Lung (tissue), 12 donors: ENCODE results near the gene ARHGEF38. TPM values are rescaled to one million over a fixed set of nuclear protein-coding genes. Genes with fewer than 3 reads are reported as not detected.

Source experiments
- ATAC-seq: fragments of 200-7000 bp; cut with Tn5 transposase; one replicate; pipeline ENCODE4 v1.9.1; 2020; ENCODE audit warnings: moderate number of reproducible peaks; ENCODE audit not compliant: insufficient read depth, low FRiP score
- DNase-seq, 3 donors: peaks; one replicate each; pipeline ENCODE4 v3.0.0-alpha.2; 2013 to 2017
- H3K27ac ChIP-seq, 2 donors: one replicate each; pipeline ENCODE4 v1.5.1; 2013; ENCODE audit warnings: mild to moderate bottlenecking in 2 of 2, moderate library complexity in 2 of 2, control low read depth in 1 of 2, inconsistent platforms in 1 of 2, low read depth in 1 of 2, low read length in 1 of 2
- H3K27me3 ChIP-seq, 3 donors: one replicate each; pipeline ENCODE4 v1.5.1; 2013; ENCODE audit warnings: low read length in 2 of 3; ENCODE audit not compliant: control insufficient read depth in 3 of 3, insufficient read depth in 3 of 3
- H3K36me3 ChIP-seq, 4 donors: one replicate each; pipeline ENCODE4 v1.5.1; 2013; ENCODE audit warnings: low read length in 4 of 4, mild to moderate bottlenecking in 1 of 4, moderate library complexity in 1 of 4; ENCODE audit not compliant: control insufficient read depth in 4 of 4, insufficient read depth in 4 of 4
- H3K4me1 ChIP-seq, 5 donors: one replicate each; pipeline ENCODE4 v1.5.1; 2013; ENCODE audit warnings: low read length in 5 of 5, mild to moderate bottlenecking in 2 of 5, moderate library complexity in 1 of 5; ENCODE audit not compliant: control insufficient read depth in 5 of 5, insufficient read depth in 5 of 5
- H3K4me3 ChIP-seq: one replicate; pipeline ENCODE4 v1.5.1; 2013; ENCODE audit warnings: mild to moderate bottlenecking, control low read depth, moderate library complexity
- H3K9ac ChIP-seq, 2 donors: one replicate each; pipeline ENCODE4 v1.5.1; 2013; ENCODE audit warnings: low read length in 2 of 2, control low read depth in 1 of 2; ENCODE audit not compliant: insufficient read depth in 1 of 2
- H3K9me3 ChIP-seq, 4 donors: one replicate each; pipeline ENCODE4 v1.5.1; 2013; ENCODE audit warnings: low read length in 3 of 4, mild to moderate bottlenecking in 1 of 4, moderate library complexity in 1 of 4; ENCODE audit not compliant: control insufficient read depth in 4 of 4, insufficient read depth in 3 of 4
- CTCF ChIP-seq: IDR thresholded peaks from 2 replicates; pipeline ENCODE4 v1.5.1; 2012; ENCODE audit warnings: mild to moderate bottlenecking; ENCODE audit errors: control extremely low read depth, extremely low read depth
- WGBS, 2 donors: extraction: QIAGEN DNeasy Blood & Tissue Kit; methylation state at CpG; one replicate each; pipeline ENCODE4 v1.1.7; 2013; 5-methylcytosine and 5-hydroxymethylcytosine counted together
- polyA plus RNA-seq, 2 donors: library from polyadenylated mRNA; stranded (reverse); fragments of 200-250 nt; gene quantifications; one replicate each; pipeline ENCODE4 v1.2.1, GENCODE V29; 2013
- total RNA-seq, 2 donors: library from RNA; depleted of rRNA in 1 of 2; stranded (reverse); fragments of >200 nt in 1 of 2; gene quantifications; one replicate each; pipeline ENCODE4 v1.2.1, GENCODE V29; 2014 to 2021
- donor health status: control.
- donor health status: control.
- donor health status: Bipolar disorder and iron deficiency.
- donor health status: healthy.
- donor health status: DM: yes; HTN: yes; CAD: no.

ARHGEF38 gene
- total and polyA plus RNA-seq, 4 donors, result 2.0 to 55.0 (median 14.8) TPM

GRCh38 chr4:105594099-105595010, 41.9 kb downstream of the ARHGEF38 start:
- H3K36me3 ChIP-seq, result peaks cover 0 to 1% (median 0%) of the 10 kb centered on the region in 4 donors
- no peak overlapping the region for H3K27ac ChIP-seq
- peaks cover 0 to 3% (median 0%) of the 10 kb centered on the region in 5 donors for H3K4me1 ChIP-seq
- DNase-seq (peak in 2 of 3 donors; percentile 47 to 69), ATAC-seq (peak; percentile 48)
- WGBS, 2 donors, result 33 to 58% methylated on average over 7 of the region's 7 CpGs
- no peak overlapping the region for H3K4me3 ChIP-seq
- TF ChIP-seq CTCF, result no peak
- H3K9ac ChIP-seq, result no peak overlapping the region
- no peaks in the 10 kb centered on the region for H3K9me3 ChIP-seq
- H3K27me3 ChIP-seq, result no peaks in the 10 kb centered on the region

GRCh38 chr4:105596684-105597083, 44.3 kb downstream of the ARHGEF38 start:
- peaks cover 0 to 8% (median 0%) of the 10 kb centered on the region in 5 donors for H3K4me1 ChIP-seq
- H3K4me3 ChIP-seq, result no peak overlapping the region
- H3K9ac ChIP-seq, result no peak overlapping the region
- H3K9me3 ChIP-seq, result no peaks in the 10 kb centered on the region
- H3K36me3 ChIP-seq, result peaks cover 0 to 1% (median 0%) of the 10 kb centered on the region in 4 donors
- no peak overlapping the region for H3K27ac ChIP-seq
- ATAC-seq, result no peak
- WGBS, 2 donors, result 78 to 90% methylated on average over 6 of the region's 6 CpGs
- TF ChIP-seq CTCF, result no peak
- H3K27me3 ChIP-seq, result no peaks in the 10 kb centered on the region
- no peak for DNase-seq

GRCh38 chr4:105598052-105598451, 45.6 kb downstream of the ARHGEF38 start:
- no peak for TF ChIP-seq CTCF
- peaks cover 0 to 1% (median 0%) of the 10 kb centered on the region in 4 donors for H3K36me3 ChIP-seq
- H3K4me3 ChIP-seq, result no peak overlapping the region
- H3K27me3 ChIP-seq, result no peaks in the 10 kb centered on the region
- H3K4me1 ChIP-seq, result peaks cover 0 to 8% (median 0%) of the 10 kb centered on the region in 5 donors
- no peak overlapping the region for H3K9ac ChIP-seq
- no peak overlapping the region for H3K27ac ChIP-seq
- WGBS, 2 donors, result 73 to 78% methylated on average over 4 of the region's 4 CpGs
- H3K9me3 ChIP-seq, result no peaks in the 10 kb centered on the region
- DNase-seq (no peak), ATAC-seq (no peak)
